Kidney epithelial cell (primary cell): Measurements from ENCODE around the gene LONP1. TPM values are rescaled to one million over a fixed set of nuclear protein-coding genes. Genes with fewer than 3 reads are reported as not detected.

ENCODE experiments used
- DNase-seq: peaks from one replicate; pipeline ENCODE4 v3.0.0-alpha.2; 2010; ENCODE audit warnings: low read depth
- H3K27me3 ChIP-seq: 2 replicates; pipeline ENCODE4 v1.6.0; 2011; ENCODE audit warnings: low read length; ENCODE audit not compliant: control insufficient read depth, insufficient read depth
- H3K36me3 ChIP-seq: 2 replicates; pipeline ENCODE4 v1.5.1; 2011; ENCODE audit warnings: low read length; ENCODE audit not compliant: control insufficient read depth, insufficient read depth
- H3K4me3 ChIP-seq: 2 replicates; pipeline ENCODE4 v1.5.1; 2011; ENCODE audit warnings: low read depth, mild to moderate bottlenecking, control low read depth, low read length
- total RNA-seq: library from RNA; depleted of rRNA; stranded (reverse); fragments of >200 nt; gene quantifications from 2 replicates; pipeline ENCODE4 v1.2.3, GENCODE V29; 2015
- TF ChIP-seq, protein P1 (sequence below): IDR thresholded peaks from 2 replicates; pipeline ENCODE4 v1.5.1; 2011; ENCODE audit warnings: mild to moderate bottlenecking, moderate library complexity, low read length, control low read depth, inconsistent platforms; ENCODE audit not compliant: insufficient read depth, poor library complexity, severe bottlenecking

The LONP1 gene
- total RNA-seq, 1 donor from 2014 or later: 151 TPM

DNA sequence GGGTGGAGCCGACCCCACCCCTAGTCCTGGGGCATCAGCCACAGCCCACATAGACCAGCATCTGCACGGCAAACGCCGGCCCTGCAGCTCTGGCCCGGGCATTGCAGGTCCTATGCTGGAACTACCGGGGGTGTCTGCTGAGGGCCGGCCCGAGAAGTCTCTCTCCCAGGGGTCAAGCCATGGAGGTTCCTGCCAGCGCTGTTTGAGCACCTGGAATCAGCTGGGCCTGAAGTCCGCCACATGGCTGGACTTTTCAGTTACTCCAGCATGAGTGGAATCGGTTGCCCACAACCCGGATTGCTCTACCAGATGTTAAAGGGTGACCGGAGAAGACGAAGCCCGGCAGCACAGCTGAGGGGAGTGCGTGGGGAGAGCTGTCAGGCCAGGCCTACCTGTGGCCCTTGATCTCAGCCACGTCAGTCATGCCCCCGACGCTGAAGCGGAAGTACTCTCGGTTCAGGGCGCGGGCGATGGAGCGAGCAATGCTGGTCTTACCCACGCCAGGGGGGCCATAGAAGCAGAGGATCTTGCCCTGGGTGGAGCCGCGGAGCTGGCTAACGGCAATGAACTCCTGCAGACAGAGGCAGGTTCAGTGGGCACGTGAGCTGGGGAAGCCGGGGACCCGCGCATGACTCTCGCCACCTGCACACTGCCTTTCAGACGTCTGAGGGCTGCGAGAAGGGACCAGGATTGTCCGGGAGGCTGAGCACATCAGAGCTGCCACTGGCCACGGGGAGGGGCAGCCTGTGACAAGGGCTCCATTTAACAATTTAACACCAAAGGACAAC is 21.1 kb downstream of the LONP1 start:
- Histone ChIP-seq H3K36me3 (peaks cover 4% of the 10 kb centered on the region), H3K4me3 (no peak overlapping the region), H3K27me3 (no peaks in the 10 kb centered on the region)
- no peak for DNase-seq
- TF ChIP-seq, protein P1, sequence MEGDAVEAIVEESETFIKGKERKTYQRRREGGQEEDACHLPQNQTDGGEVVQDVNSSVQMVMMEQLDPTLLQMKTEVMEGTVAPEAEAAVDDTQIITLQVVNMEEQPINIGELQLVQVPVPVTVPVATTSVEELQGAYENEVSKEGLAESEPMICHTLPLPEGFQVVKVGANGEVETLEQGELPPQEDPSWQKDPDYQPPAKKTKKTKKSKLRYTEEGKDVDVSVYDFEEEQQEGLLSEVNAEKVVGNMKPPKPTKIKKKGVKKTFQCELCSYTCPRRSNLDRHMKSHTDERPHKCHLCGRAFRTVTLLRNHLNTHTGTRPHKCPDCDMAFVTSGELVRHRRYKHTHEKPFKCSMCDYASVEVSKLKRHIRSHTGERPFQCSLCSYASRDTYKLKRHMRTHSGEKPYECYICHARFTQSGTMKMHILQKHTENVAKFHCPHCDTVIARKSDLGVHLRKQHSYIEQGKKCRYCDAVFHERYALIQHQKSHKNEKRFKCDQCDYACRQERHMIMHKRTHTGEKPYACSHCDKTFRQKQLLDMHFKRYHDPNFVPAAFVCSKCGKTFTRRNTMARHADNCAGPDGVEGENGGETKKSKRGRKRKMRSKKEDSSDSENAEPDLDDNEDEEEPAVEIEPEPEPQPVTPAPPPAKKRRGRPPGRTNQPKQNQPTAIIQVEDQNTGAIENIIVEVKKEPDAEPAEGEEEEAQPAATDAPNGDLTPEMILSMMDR: no peak

DNA sequence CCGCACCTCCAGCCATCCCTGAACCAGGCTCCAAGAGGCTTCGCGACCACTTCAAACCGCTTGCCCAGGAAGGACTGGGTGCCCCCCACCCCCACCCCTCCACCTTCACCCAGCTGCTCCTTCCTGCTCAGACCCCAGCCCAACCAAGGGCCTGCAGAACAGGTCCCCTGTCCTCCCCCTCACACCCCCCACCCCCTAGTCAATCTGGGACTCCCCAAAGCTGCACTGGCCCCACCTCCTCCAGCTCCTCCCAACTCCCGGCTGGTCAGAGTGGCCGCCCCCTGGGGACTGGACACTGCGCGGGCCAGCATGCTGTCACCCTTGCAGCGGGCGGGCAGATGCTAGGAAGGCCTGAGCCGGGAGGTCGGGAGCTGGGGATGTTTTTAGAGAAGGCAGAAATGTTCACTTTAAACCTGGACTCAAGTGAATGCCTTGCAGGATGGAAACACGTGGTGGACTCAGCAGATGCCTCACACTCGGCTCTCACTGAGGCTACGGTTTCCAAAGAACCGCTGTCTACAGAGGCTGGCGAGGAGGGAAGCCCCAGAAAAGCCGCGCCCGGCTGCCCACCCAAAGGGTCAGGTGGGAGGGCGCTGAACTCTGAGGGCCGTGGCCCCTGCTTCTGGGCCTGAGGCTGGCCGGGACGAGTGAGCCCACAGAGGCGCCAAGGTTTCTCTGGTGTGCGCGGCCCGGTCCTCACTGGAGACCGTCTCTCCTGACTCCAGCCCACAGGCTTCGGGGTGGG is 21.9 kb downstream of the LONP1 start:
- TF ChIP-seq, protein P1: no peak
- DNase-seq: no peak
- H3K27me3 ChIP-seq: no peaks in the 10 kb centered on the region
- no peak overlapping the region for H3K4me3 ChIP-seq
- H3K36me3 ChIP-seq: peaks cover 6% of the 10 kb centered on the region

DNA sequence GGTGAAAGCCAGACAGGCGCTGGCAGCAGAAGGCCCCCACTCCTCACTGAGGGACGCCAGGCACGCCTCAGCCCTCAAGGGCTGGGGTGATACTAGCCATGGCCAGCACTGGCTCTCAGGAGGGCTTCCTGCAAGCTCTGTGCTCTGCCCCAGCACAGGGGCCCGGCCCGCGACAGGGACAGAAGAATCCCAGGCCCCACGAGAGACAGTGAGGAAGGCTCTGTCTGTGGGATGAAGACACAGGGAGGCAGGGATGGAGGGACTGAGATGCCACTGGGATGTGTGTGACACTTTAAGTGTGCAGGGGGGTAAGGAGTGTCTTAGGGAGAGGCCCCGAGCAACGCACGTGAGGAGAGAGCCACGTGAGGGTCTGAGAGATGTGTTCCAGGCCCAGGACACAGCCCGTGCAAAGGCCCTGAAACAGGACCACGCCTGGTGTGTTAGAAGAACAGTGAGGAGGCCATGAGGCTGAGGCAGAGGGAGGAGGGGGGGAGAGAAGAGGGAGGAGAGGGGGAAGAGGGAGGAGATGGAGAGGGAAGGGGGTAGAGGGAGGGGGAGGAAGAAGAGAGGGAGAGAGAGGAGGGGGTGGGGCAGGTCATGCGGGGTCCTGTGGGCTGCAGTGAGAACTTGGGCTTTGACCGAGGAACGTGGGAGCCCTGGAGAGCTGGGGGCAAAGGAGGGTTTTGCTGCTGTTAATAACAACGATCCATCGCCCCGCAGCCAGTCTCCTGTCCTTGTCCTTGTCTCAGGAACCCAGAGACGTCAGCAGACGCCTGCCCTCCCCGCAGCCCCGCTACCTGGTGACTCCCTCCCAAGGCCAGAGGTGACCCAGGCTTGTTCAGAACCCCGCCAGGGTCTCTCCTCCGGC is 22.7 kb downstream of the LONP1 start:
- Histone ChIP-seq H3K27me3 (no peaks in the 10 kb centered on the region), H3K4me3 (no peak overlapping the region), H3K36me3 (peaks cover 6% of the 10 kb centered on the region)
- DNase-seq: no peak
- TF ChIP-seq, protein P1: no peak

DNA sequence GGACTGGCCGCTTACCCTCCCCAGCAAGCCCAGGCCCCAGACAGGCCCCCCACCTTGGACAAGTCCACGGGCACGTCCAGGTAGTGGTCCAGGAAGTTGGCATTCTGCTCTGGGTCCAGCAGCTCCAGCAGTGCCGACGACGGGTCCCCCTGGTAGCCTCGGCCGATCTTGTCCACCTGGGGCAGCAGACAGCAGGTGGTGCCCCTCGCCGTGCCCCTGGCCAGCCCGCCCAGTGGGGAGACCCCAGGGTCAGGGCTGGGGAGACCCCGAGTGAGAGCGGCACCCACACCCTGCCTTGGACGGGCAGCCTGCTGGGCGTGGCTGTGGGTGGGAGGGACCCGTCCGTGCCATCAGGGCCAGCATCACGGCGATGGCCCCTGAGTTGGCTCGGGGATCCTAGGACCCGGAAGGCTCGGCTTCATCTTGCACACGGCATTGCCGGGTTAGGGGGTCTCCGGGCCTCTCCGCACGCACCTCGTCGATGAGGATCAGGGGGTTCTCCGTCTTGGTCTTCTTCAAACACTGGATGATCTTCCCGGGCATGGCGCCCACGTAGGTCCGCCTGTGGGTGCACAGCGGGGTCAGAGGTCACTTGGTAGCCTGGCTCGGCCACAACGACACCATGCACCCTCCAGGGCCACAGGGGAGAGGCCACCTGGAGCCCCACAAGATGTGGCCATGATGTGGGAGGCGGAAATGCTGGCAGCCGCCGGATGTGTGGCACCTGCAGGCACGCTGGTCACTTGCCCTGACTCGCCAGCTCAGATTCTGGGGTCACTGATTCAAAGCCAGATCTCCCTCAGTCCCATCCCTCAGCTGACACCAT is 23.5 kb downstream of the LONP1 start:
- TF ChIP-seq, protein P1: no peak
- no peak for DNase-seq
- Histone ChIP-seq H3K36me3 (peaks cover 6% of the 10 kb centered on the region), H3K27me3 (no peaks in the 10 kb centered on the region), H3K4me3 (no peak overlapping the region)

DNA sequence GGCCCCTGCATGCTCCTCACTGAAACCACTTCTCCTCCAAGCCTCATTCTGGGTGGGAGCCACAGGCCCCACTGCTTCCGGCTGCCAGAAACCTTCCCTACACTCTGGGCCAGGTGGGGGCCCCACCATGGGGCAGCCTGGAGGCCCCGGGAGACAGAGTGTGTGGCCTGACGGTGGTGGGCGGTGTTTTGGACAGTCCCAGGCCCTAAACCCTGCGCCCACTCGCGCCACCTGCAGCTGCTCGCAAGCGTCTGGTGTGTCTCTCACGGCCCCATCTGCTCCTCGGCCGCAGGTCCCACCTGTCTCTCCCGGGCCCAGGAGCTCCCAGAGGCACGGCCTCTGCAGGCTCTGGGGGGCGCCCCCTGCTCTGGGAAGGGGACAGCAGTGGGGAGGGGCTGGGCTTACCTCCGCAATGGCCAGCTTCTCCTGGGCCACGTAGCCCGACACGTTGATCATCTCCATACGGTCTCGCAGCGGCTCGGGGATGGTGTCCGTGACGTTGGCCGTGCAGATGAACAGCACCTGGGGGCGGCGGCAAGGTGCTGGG is 24.2 kb downstream of the LONP1 start:
- no peak overlapping the region for H3K4me3 ChIP-seq
- TF ChIP-seq, protein P1: no peak
- peaks cover 5% of the 10 kb centered on the region for H3K36me3 ChIP-seq
- no peak for DNase-seq
- H3K27me3 ChIP-seq: no peaks in the 10 kb centered on the region
